Naive thymus-derived CD4-positive, alpha-beta T cell (primary cell): ENCODE measurements around the gene HIVEP3. TPM values are rescaled to one million over a fixed set of nuclear protein-coding genes. Genes with fewer than 3 reads are reported as not detected.
A peak's percentile ranks its signal among the peaks of the same experiment; 100 is the strongest.

Source experiments
- ATAC-seq: fragments of 150-1000 bp; cut with Tn5 transposase; 2 replicates; pipeline ENCODE4 v1.10.0; 2021; ENCODE audit warnings: mild to moderate bottlenecking, moderate library complexity
- CTCF ChIA-PET: fragments of 350-600 bp; sonication (Branson Sonifier 250); formaldehyde crosslinking; loops from one replicate; lab custom pipeline; 2021; ENCODE audit warnings: antibody characterized with exemption; lab: Charles Lee
- POLR2A ChIA-PET: fragments of 350-600 bp; sonication (Branson Sonifier 250); formaldehyde crosslinking; loops from one replicate; lab custom pipeline; 2021; ENCODE audit warnings: antibody characterized with exemption, inconsistent platforms; lab: Charles Lee
- DNase-seq, 9 donors: peaks; one replicate each; pipeline versions ENCODE4 v3.0.0 to v3.0.0-alpha.2; 2020 to 2022; ENCODE audit warnings: mixed read lengths in 1 of 9
- H3K27ac ChIP-seq: one replicate; pipeline ENCODE4 v1.7.0; 2013; ENCODE audit warnings: mild to moderate bottlenecking, low read depth, low read length, moderate library complexity
- H3K27me3 ChIP-seq, 2 donors: one replicate each; pipeline ENCODE4 v1.7.0; 2013; ENCODE audit warnings: low read length in 2 of 2, mild to moderate bottlenecking in 2 of 2, moderate library complexity in 2 of 2; ENCODE audit not compliant: control insufficient read depth in 2 of 2, insufficient read depth in 2 of 2
- H3K36me3 ChIP-seq, 3 experiments: 1 replicate in 2 of 3; 2 replicates in 1 of 3; pipeline ENCODE4 v1.7.0; 2013; ENCODE audit warnings: low read length in 3 of 3, mild to moderate bottlenecking in 3 of 3, moderate library complexity in 1 of 3; ENCODE audit not compliant: insufficient read depth in 3 of 3, control insufficient read depth in 2 of 3
- H3K4me1 ChIP-seq, 2 donors: one replicate each; pipeline ENCODE4 v1.7.0; 2013; ENCODE audit warnings: low read length in 2 of 2, mild to moderate bottlenecking in 2 of 2, moderate library complexity in 1 of 2; ENCODE audit not compliant: control insufficient read depth in 2 of 2, insufficient read depth in 2 of 2
- H3K4me3 ChIP-seq: 2 replicates; pipeline ENCODE4 v1.7.0; 2013; ENCODE audit warnings: mild to moderate bottlenecking, low read length
- H3K9me3 ChIP-seq, 3 experiments: 1 replicate in 2 of 3; 2 replicates in 1 of 3; pipeline ENCODE4 v1.7.0; 2013; ENCODE audit warnings: low read length in 3 of 3; ENCODE audit not compliant: control insufficient read depth in 2 of 3
- H3K27ac Mint-ChIP-seq, 9 donors: one replicate each; pipeline ENCODE4 v1.8.0; 2020 to 2022; ENCODE audit warnings: mixed read lengths in 9 of 9, mild to moderate bottlenecking in 8 of 9, moderate library complexity in 5 of 9, inconsistent platforms in 2 of 9
- H3K27me3 Mint-ChIP-seq, 5 donors: one replicate each; pipeline ENCODE4 v1.8.0; 2021 to 2022; ENCODE audit warnings: mixed read lengths in 5 of 5, mild to moderate bottlenecking in 1 of 5
- H3K36me3 Mint-ChIP-seq, 5 donors: one replicate each; pipeline ENCODE4 v1.8.0; 2020 to 2022; ENCODE audit warnings: mixed read lengths in 5 of 5, mild to moderate bottlenecking in 3 of 5, inconsistent platforms in 1 of 5
- H3K4me1 Mint-ChIP-seq, 7 donors: one replicate each; pipeline ENCODE4 v1.8.0; 2020 to 2022; ENCODE audit warnings: mixed read lengths in 7 of 7, mild to moderate bottlenecking in 3 of 7, inconsistent platforms in 1 of 7
- H3K4me3 Mint-ChIP-seq, 10 donors: one replicate each; pipeline ENCODE4 v1.8.0; 2020 to 2022; ENCODE audit warnings: mild to moderate bottlenecking in 10 of 10, mixed read lengths in 10 of 10, moderate library complexity in 6 of 10, inconsistent platforms in 2 of 10
- H3K9me3 Mint-ChIP-seq, 11 donors: one replicate each; pipeline ENCODE4 v1.8.0; 2020 to 2022; ENCODE audit warnings: mixed read lengths in 11 of 11, mild to moderate bottlenecking in 4 of 11, inconsistent platforms in 1 of 11, moderate library complexity in 1 of 11
- intact Hi-C, 2 donors: fragments of 100-400 bp; cut with micrococcal nuclease; formaldehyde crosslinking; loops; one replicate each; pipeline ENCODE4 v1.15.1; 2023
- polyA plus RNA-seq, 2 donors: library from polyadenylated mRNA; unstranded; fragments of 300-500 nt; fragmentation: Illumina TruSeq; gene quantifications; one replicate each; pipeline ENCODE4 v1.2.3, GENCODE V29; 2021
- total RNA-seq, 6 experiments: library from RNA in 5 of 6; stranded (reverse) in 5 of 6; gene quantifications; 1 replicate in 5 of 6; 2 replicates in 1 of 6; pipeline ENCODE4 v1.2.3 and lab custom pipeline; 2021 to 2026

The HIVEP3 gene
- total and polyA plus RNA-seq, 7 experiments from 2014 or later: 4.3 to 19.1 (median 7.0) TPM

DNA sequence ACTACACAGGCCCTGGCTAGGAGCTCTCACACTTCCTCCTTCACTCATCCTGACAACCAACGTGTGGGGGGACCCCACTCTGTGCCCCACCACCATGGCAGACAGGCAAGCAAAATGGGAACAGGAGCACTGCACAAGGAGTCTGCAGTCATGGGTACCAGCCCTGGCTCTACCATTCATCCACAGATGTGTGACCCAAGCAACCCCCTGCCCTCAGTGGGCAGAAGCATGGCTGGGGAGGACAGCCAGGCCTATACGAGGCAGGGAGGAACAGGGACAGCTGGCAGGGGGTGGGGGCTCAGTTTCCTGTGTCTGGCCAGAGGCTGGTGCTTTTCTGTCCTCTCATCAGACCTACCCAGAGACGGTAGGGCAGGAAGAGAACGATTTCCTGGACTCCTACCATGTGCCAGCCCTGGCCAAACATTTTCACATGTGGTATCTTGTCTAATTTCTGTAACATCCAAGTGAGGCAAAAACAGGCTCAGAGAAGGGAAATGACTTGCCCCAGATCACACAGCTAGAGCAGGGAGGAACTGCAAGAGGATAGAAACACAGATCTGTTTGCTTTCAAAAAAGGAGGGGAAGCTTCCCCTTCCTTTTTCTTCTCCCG is 178.0 kb downstream of the HIVEP3 start:
- no peaks in the 10 kb centered on the region for H3K27me3 Mint-ChIP-seq
- peak in 1 of 9 donors; percentile 34 for DNase-seq
- no peaks in the 10 kb centered on the region for H3K27me3 ChIP-seq
- intact Hi-C loops: loop anchor here in 1 of 2 donors (2.0 kb wide), 1 partner anchor 62 kb away; no protein-coding TSS in a partner anchor
- H3K27ac Mint-ChIP-seq: peak overlapping the region in 3 of 9 donors; percentile 33 to 72 (median 60)
- H3K9me3 ChIP-seq: no peaks in the 10 kb centered on the region
- H3K36me3 Mint-ChIP-seq: peaks cover 0 to 3% (median 0%) of the 10 kb centered on the region in 5 donors
- H3K27ac ChIP-seq: no peak overlapping the region
- ChIA-PET POLR2A (no interaction called here), CTCF (no interaction called here)
- H3K4me1 ChIP-seq: peaks cover 23 to 31% of the 10 kb centered on the region in 2 donors
- H3K4me3 Mint-ChIP-seq: peak overlapping the region in 2 of 10 donors; percentile 28 to 74
- no peak overlapping the region for H3K4me3 ChIP-seq
- H3K36me3 ChIP-seq: no peaks in the 10 kb centered on the region
- H3K9me3 Mint-ChIP-seq: no peaks in the 10 kb centered on the region
- H3K4me1 Mint-ChIP-seq: peaks cover 16 to 81% (median 39%) of the 10 kb centered on the region in 7 donors
- peak; percentile 17 for ATAC-seq

DNA sequence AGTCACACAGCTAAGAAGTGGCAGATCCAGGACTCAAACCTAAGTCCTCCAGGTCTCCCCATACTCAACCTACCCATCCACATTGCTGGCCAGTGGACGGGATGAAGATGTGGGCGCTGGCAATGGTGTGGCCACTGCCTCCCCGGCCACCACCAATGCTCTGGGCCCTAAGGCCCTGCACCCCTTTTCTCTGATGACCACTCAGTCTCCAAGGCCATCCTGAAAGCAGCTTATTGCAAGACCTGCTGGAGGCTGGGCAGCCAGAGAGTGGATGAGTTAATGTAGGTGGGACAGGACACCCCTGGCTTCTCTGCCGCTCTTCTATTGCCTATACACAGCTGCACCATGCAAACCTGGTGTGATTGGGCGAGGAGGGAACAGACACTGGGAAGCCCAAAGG is 178.7 kb downstream of the HIVEP3 start:
- H3K27me3 ChIP-seq: no peaks in the 10 kb centered on the region
- H3K27ac Mint-ChIP-seq: peak overlapping the region in 3 of 9 donors; percentile 29 to 94 (median 59)
- H3K4me1 ChIP-seq: peaks cover 23 to 31% of the 10 kb centered on the region in 2 donors

DNA sequence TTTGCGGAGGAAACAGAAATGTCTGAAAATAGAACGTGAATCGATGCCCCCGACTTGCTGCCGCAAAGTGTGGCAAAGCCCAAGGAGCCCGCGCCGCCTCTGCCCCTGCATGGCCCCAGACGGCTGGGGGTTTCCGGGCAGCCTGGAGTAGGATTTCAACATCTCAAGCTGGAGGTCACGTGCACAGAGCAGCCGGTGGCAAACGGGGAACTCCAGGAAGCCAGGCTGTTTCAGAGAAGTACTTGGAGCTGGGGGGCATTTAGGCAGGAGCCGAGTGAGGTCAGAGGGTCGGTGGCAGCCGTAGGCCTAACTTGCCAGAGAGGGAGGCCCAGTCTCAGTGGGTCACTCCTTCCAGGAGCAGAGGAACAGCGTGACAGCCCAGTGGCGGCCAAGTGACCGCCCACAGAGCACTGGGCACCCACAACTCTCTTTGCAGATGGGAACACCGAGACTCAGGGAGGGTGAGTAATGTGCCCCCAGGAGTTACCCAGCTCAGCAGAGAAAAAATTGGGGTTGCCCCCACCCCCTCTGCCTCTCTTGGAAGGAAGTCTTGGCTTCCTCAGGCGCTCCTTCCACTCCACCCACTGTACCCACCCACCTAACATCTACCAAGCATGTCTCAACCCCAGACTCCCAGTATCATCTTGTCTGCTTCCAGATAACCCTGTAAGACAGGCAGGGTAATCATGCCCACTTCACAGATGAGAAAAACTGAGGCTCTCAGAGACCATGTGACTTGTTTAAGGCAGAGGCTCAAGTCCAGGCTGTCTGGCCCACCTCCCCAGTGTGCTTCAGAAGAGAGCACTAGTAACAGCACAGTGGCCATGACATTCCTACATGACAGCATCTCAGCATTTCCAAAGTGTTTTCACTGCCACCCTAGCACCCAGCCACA is 179.4 kb downstream of the HIVEP3 start:
- Histone ChIP-seq H3K9me3 (no peaks in the 10 kb centered on the region), H3K36me3 (no peaks in the 10 kb centered on the region), H3K27ac (no peak overlapping the region), H3K4me1 (peaks cover 23 to 31% of the 10 kb centered on the region in 2 donors), H3K27me3 (no peaks in the 10 kb centered on the region), H3K4me3 (peak overlapping the region; percentile 45)
- DNase-seq: peak; percentile 10 to 83 (median 36)
- POLR2A ChIA-PET: no interaction called here
- H3K9me3 Mint-ChIP-seq: no peaks in the 10 kb centered on the region
- peaks cover 0 to 3% (median 0%) of the 10 kb centered on the region in 5 donors for H3K36me3 Mint-ChIP-seq
- H3K27me3 Mint-ChIP-seq: no peaks in the 10 kb centered on the region
- ATAC-seq: peak; percentile 87
- peak overlapping the region; percentile 68 to 83 (median 76) for H3K4me3 Mint-ChIP-seq
- intact Hi-C loops: loop anchor here in 1 of 2 donors (1.0 to 2.0 kb wide), 2 partner anchors 12 to 77 kb away; no protein-coding TSS in a partner anchor
- peak overlapping the region in 6 of 9 donors; percentile 29 to 94 (median 59) for H3K27ac Mint-ChIP-seq
- H3K4me1 Mint-ChIP-seq: peaks cover 23 to 83% (median 39%) of the 10 kb centered on the region in 7 donors
- CTCF ChIA-PET: interaction anchor here (1.0 kb wide), 1 partner anchor 65 kb away, joined by 3 read pairs; no protein-coding TSS in a partner anchor

More for the DNA sequence above, 178.7 kb downstream of the HIVEP3 start:
- Mint-ChIP-seq H3K27me3 (no peaks in the 10 kb centered on the region), H3K9me3 (no peaks in the 10 kb centered on the region), H3K36me3 (peaks cover 0 to 3% (median 0%) of the 10 kb centered on the region in 5 donors), H3K4me3 (peak overlapping the region in 6 of 10 donors; percentile 21 to 83 (median 66)), H3K4me1 (peaks cover 16 to 83% (median 40%) of the 10 kb centered on the region in 7 donors)
- Histone ChIP-seq H3K9me3 (no peaks in the 10 kb centered on the region), H3K27ac (no peak overlapping the region), H3K36me3 (no peaks in the 10 kb centered on the region), H3K4me3 (no peak overlapping the region)
- ChIA-PET POLR2A (no interaction called here), CTCF (interaction anchor here (1.0 kb wide), 1 partner anchor 66 kb away, joined by 3 read pairs; no protein-coding TSS in a partner anchor)
- ATAC-seq (no peak), DNase-seq (no peak)
- intact Hi-C loops: loop anchor here in 1 of 2 donors (2.0 kb wide), 1 partner anchor 63 kb away; no protein-coding TSS in a partner anchor

DNA sequence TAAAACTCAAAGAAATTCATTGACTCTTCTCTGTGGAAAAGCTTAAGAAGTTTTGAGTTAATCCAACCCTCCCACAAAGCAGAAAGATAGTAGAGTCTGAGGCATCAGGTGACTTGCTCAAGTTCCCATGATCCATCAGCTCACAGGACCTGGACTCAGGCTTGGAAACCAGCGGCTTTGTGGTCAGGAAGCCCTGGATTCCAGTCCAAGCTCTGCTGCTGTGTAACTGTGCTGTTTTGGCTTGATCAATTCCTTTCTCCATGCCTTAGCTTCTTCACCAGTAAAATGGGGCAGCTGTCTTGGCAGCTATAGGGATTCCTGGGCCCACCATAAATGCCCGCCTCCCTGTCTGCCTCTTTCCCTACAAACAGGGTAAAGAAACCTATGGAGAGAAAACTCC is 180.2 kb downstream of the HIVEP3 start:
- CTCF ChIA-PET: no interaction called here
- POLR2A ChIA-PET: no interaction called here
- Mint-ChIP-seq H3K27ac (peak overlapping the region in 2 of 9 donors; percentile 72 to 94), H3K9me3 (no peaks in the 10 kb centered on the region), H3K27me3 (no peaks in the 10 kb centered on the region), H3K4me1 (peaks cover 27 to 77% (median 38%) of the 10 kb centered on the region in 7 donors), H3K4me3 (peak overlapping the region in 9 of 10 donors; percentile 69 to 83 (median 77)), H3K36me3 (peaks cover 0 to 3% (median 0%) of the 10 kb centered on the region in 5 donors)
- intact Hi-C loops: loop anchor here in 1 of 2 donors (2.0 kb wide), 1 partner anchor 76 kb away; no protein-coding TSS in a partner anchor
- Histone ChIP-seq H3K27me3 (no peaks in the 10 kb centered on the region), H3K4me3 (peak overlapping the region; percentile 45), H3K36me3 (no peaks in the 10 kb centered on the region), H3K4me1 (peaks cover 23 to 31% of the 10 kb centered on the region in 2 donors), H3K27ac (no peak overlapping the region), H3K9me3 (no peaks in the 10 kb centered on the region)
- DNase-seq (no peak), ATAC-seq (no peak)

DNA sequence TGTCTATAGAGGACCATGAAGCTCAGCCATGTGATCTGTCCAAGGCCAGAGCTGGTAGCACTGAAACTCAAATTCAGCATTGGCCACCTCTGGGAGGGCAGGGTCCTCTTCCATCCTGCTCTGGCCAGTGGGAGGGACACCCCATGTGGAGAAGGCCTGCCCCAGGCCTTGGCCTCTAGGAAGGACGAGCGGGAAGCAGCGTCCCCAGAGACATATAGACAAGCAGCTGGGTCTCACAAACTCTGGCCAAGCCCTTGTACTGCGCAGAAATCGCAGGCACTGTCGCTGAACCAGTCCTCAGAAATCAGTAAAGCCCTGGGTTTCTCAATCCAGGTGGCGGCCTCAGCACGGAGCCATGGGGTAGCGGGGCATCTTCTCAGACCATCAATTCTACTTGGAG is 180.7 kb downstream of the HIVEP3 start:
- Histone ChIP-seq H3K4me3 (no peak overlapping the region), H3K4me1 (peaks cover 23 to 31% of the 10 kb centered on the region in 2 donors), H3K9me3 (no peaks in the 10 kb centered on the region), H3K36me3 (no peaks in the 10 kb centered on the region), H3K27me3 (no peaks in the 10 kb centered on the region), H3K27ac (no peak overlapping the region)
- POLR2A ChIA-PET: no interaction called here
- Mint-ChIP-seq H3K9me3 (no peaks in the 10 kb centered on the region), H3K4me3 (no peak overlapping the region), H3K4me1 (peaks cover 27 to 72% (median 38%) of the 10 kb centered on the region in 7 donors), H3K36me3 (peaks cover 0 to 3% (median 0%) of the 10 kb centered on the region in 5 donors), H3K27ac (peak overlapping the region in 1 of 9 donors; percentile 25), H3K27me3 (no peaks in the 10 kb centered on the region)
- CTCF ChIA-PET: interaction anchor here (0.6 kb wide), 1 partner anchor 800 kb away, joined by 3 read pairs; no protein-coding TSS in a partner anchor
- intact Hi-C loops: loop anchor here in 1 of 2 donors (2.0 kb wide), 1 partner anchor 75 kb away; no protein-coding TSS in a partner anchor
- DNase-seq (no peak), ATAC-seq (no peak)

DNA sequence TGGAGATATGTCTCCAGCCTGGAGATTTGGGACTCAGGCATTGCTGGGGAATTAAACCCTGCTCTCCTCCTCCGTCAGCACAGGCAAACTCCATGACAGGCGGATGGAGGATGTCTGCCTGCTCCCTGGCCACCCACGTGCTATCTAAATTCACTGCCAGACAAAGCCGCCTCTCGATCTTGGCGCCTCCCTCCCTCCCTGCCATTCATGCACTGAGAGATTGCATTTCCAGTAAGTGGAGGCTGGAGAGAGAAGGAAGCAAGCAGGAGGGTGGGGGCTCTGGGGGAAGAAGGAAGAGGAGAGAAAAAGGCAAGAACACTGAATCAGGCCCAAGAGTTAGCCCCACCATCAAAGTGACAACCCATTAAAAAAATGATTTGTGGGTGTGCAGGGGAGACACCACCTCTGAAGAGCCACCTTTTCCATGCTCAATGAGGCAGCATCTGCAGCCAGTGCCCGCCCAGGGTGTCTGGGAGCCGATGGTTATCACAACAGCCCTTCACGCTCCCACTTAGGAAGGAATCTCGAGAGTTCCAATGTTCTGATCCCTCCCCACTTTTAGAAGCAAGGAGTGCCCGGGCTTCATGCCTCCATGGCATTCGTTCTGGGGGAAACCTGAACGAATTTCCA is 183.0 kb downstream of the HIVEP3 start:
- Histone ChIP-seq H3K27me3 (no peaks in the 10 kb centered on the region), H3K4me3 (no peak overlapping the region), H3K27ac (no peak overlapping the region), H3K4me1 (peaks cover 20 to 26% of the 10 kb centered on the region in 2 donors), H3K9me3 (no peaks in the 10 kb centered on the region), H3K36me3 (no peaks in the 10 kb centered on the region)
- DNase-seq (no peak), ATAC-seq (no peak)
- no peak overlapping the region for H3K27ac Mint-ChIP-seq
- H3K9me3 Mint-ChIP-seq: peaks cover 0 to 4% (median 0%) of the 10 kb centered on the region in 11 donors
- peaks cover 23 to 53% (median 28%) of the 10 kb centered on the region in 7 donors for H3K4me1 Mint-ChIP-seq
- ChIA-PET CTCF (no interaction called here), POLR2A (no interaction called here)
- peaks cover 0 to 9% (median 0%) of the 10 kb centered on the region in 5 donors for H3K36me3 Mint-ChIP-seq
- no peak overlapping the region for H3K4me3 Mint-ChIP-seq
- H3K27me3 Mint-ChIP-seq: no peaks in the 10 kb centered on the region
- intact Hi-C loops: no loop called here
